OCI-LY3 (cell line): ENCODE results near the gene SLC24A4.

Experiments used
- H2AFZ ChIP-seq: fragments of 200-600, 300-600 bp; shearing (Covaris generic); 2 replicates; pipeline ENCODE4 v1.6.0; 2014; ENCODE audit warnings: antibody characterized with exemption, low read depth, low read length
- H3K27ac ChIP-seq: fragments of 200-600, 300-600 bp; sonication (generic); 2 replicates; pipeline ENCODE4 v1.5.1; 2014; ENCODE audit warnings: mild to moderate bottlenecking, low read length, moderate library complexity, mixed read lengths
- H3K27me3 ChIP-seq: fragments of 200-600, 300-600 bp; sonication (generic); 2 replicates; pipeline ENCODE4 v1.6.1; 2014; ENCODE audit warnings: low read depth, low read length, mixed read lengths
- H3K36me3 ChIP-seq: fragments of 200-600, 300-600 bp; sonication (generic); replicated peaks from 2 replicates; pipeline ENCODE3; 2014; ENCODE audit warnings: low read depth, low read length, mixed read lengths
- H3K4me1 ChIP-seq: fragments of 300-600, 200-600 bp; sonication (generic); 2 replicates; pipeline ENCODE4 v1.6.1; 2014; ENCODE audit warnings: low read length, mixed read lengths
- H3K4me2 ChIP-seq: fragments of 200-600, 300-600 bp; sonication (generic); 2 replicates; pipeline ENCODE4 v1.6.1; 2014; ENCODE audit warnings: low read length, mixed read lengths
- H3K4me3 ChIP-seq: fragments of 300-600, 200-600 bp; sonication (generic); 2 replicates; pipeline ENCODE4 v1.5.1; 2014; ENCODE audit warnings: antibody characterized with exemption, mild to moderate bottlenecking, low read length, moderate library complexity
- H3K79me2 ChIP-seq: fragments of 300-600, 200-600 bp; shearing (Covaris generic); 2 replicates; pipeline ENCODE4 v1.6.1; 2014; ENCODE audit warnings: mild to moderate bottlenecking, low read length, mixed read lengths
- H3K9ac ChIP-seq: fragments of 300-600, 200-600 bp; shearing (Covaris generic); 2 replicates; pipeline ENCODE4 v1.6.0; 2014; ENCODE audit warnings: mild to moderate bottlenecking, low read length, moderate library complexity
- H3K9me3 ChIP-seq: fragments of 200-600, 300-600 bp; shearing (Covaris generic); 2 replicates; pipeline ENCODE4 v1.6.1; 2014; ENCODE audit warnings: low read length, mixed read lengths; ENCODE audit not compliant: insufficient read depth
- H4K20me1 ChIP-seq: fragments of 200-600, 300-600 bp; sonication (generic); 2 replicates; pipeline ENCODE4 v1.6.1; 2016; ENCODE audit warnings: low read length, mixed read lengths; ENCODE audit not compliant: insufficient read depth
- CTCF ChIP-seq: fragments of 200-600, 300-600 bp; sonication (generic); IDR thresholded peaks from 2 replicates; pipeline ENCODE4 v1.5.1; 2014; ENCODE audit warnings: antibody characterized with exemption, low read length, low read depth
- EZH2phosphoT487 ChIP-seq: fragments of 200-600 bp; shearing (Covaris generic); IDR thresholded peaks from 2 replicates; pipeline ENCODE4 v1.6.1; 2018; ENCODE audit warnings: antibody characterized with exemption, mixed run types, low read depth

Gene SLC24A4

GRCh38 chr14:92459030-92459949 lies 136.3 kb downstream of the SLC24A4 start:
- Histone ChIP-seq H2AFZ (no peak overlapping the region), H3K36me3 (no peaks in the 10 kb centered on the region), H3K27me3 (peaks cover 3% of the 10 kb centered on the region; the same call in 1 of the 2 replicates), H3K9me3 (0 out of 2 replicates have a peak, but pooled peaks cover 4% of the 10 kb centered on the region), H3K9ac (no peak overlapping the region), H3K79me2 (no peaks in the 10 kb centered on the region), H4K20me1 (no peaks in the 10 kb centered on the region), H3K4me2 (no peak overlapping the region), H3K4me1 (peaks cover 30% of the 10 kb centered on the region), H3K27ac (no peak overlapping the region), H3K4me3 (no peak overlapping the region)
- TF ChIP-seq EZH2phosphoT487 (no peak), CTCF (no peak)

- Histone ChIP-seq H3K4me2 (no peak overlapping the region), H3K4me1 (peaks cover 30% of the 10 kb centered on the region), H3K9me3 (0 out of 2 replicates have a peak, but pooled peaks cover 4% of the 10 kb centered on the region), H3K27me3 (peaks cover 3% of the 10 kb centered on the region; the same call in 1 of the 2 replicates), H3K27ac (no peak overlapping the region), H3K9ac (no peak overlapping the region), H2AFZ (no peak overlapping the region), H3K4me3 (no peak overlapping the region), H4K20me1 (no peaks in the 10 kb centered on the region), H3K36me3 (no peaks in the 10 kb centered on the region), H3K79me2 (no peaks in the 10 kb centered on the region)
- no peak for TF ChIP-seq CTCF
- no peak for TF ChIP-seq EZH2phosphoT487
Measured at GRCh38 chr14:92459950-92460421, 137.0 kb downstream of the SLC24A4 start.

- Histone ChIP-seq H3K9me3 (no peaks in the 10 kb centered on the region), H2AFZ (no peak overlapping the region), H3K27ac (no peak overlapping the region), H3K27me3 (peaks cover 3% of the 10 kb centered on the region; the same call in 1 of the 2 replicates), H4K20me1 (no peaks in the 10 kb centered on the region), H3K79me2 (no peaks in the 10 kb centered on the region), H3K36me3 (no peaks in the 10 kb centered on the region), H3K9ac (no peak overlapping the region), H3K4me1 (peaks cover 28% of the 10 kb centered on the region), H3K4me2 (peak overlapping the region; percentile 39; the same call in 1 of the 2 replicates), H3K4me3 (no peak overlapping the region)
- TF ChIP-seq EZH2phosphoT487 (no peak), CTCF (no peak)
Measured at GRCh38 chr14:92460541-92460915, 137.6 kb downstream of the SLC24A4 start.

GRCh38 chr14:92460916-92461579 lies 138.1 kb downstream of the SLC24A4 start:
- H3K79me2 ChIP-seq, result no peaks in the 10 kb centered on the region
- no peaks in the 10 kb centered on the region for H3K9me3 ChIP-seq
- TF ChIP-seq EZH2phosphoT487 (no peak), CTCF (no peak)
- H3K27ac ChIP-seq, result no peak overlapping the region
- H3K4me2 ChIP-seq, result peak overlapping the region; percentile 39
- no peak overlapping the region for H3K4me3 ChIP-seq
- peaks cover 3% of the 10 kb centered on the region; the same call in 1 of the 2 replicates for H3K27me3 ChIP-seq
- H2AFZ ChIP-seq, result no peak overlapping the region
- H3K4me1 ChIP-seq, result peaks cover 23% of the 10 kb centered on the region
- H4K20me1 ChIP-seq, result no peaks in the 10 kb centered on the region
- no peaks in the 10 kb centered on the region for H3K36me3 ChIP-seq
- H3K9ac ChIP-seq, result peak overlapping the region; percentile 2; the same call in 1 of the 2 replicates
